Lower leg skin (tissue), 3 donors: ENCODE measurements around the gene EFCAB5.
"Not testable (repeated sequence)": the region's sequence is repeated elsewhere in the genome, so short reads cannot be mapped to it uniquely, and the experiment has no call there.

Experiments
- CTCF ChIP-seq, 3 donors: fragments of 450-650 bp; IDR thresholded peaks; one replicate each; pipeline ENCODE4 v1.5.1; 2016; ENCODE audit warnings: antibody characterized with exemption in 3 of 3, mild to moderate bottlenecking in 3 of 3, moderate library complexity in 2 of 3
- POLR2A ChIP-seq, 2 donors: fragments of 450-650 bp; IDR thresholded peaks; one replicate each; pipeline ENCODE4 v1.6.1; 2016 to 2017; ENCODE audit warnings: antibody characterized with exemption in 2 of 2, mild to moderate bottlenecking in 1 of 2, moderate library complexity in 1 of 2

GRCh38 chr17:29957488-29957887 lies 16.1 kb downstream of the EFCAB5 start:
- not testable (repeated sequence) for TF ChIP-seq CTCF, POLR2A (IDR thresholded peaks at IDR 0.05)
